ENCODE data around the gene ZBTB6.
"Not testable (repeated sequence)": the region's sequence is repeated elsewhere in the genome, so short reads cannot be mapped to it uniquely, and the experiment has no call there.

The ZBTB6 gene

GRCh38 chr9:122923947-122924346 lies 10.8 kb upstream of the ZBTB6 start:
- DNase-seq (ENCODE audit: low read depth in 2 of 2) = no peak

GRCh38 chr9:122922713-122923112 lies 9.6 kb upstream of the ZBTB6 start:
- DNase-seq (ENCODE audit: low read depth in 2 of 2) = no peak

- DNase-seq (ENCODE audit: low read depth in 2 of 2) = no peak
Measured at GRCh38 chr9:122918310-122918709, 5.2 kb upstream of the ZBTB6 start.

- no peak for DNase-seq (ENCODE audit: low read depth in 2 of 2)
Measured at GRCh38 chr9:122912671-122912963, 506 bp downstream of the ZBTB6 start.

GRCh38 chr9:122906122-122906521 lies 7.0 kb downstream of the ZBTB6 start:
- not testable (repeated sequence) for DNase-seq (ENCODE audit: low read depth in 2 of 2)

- peak; percentile 90 to 96 for DNase-seq (ENCODE audit: low read depth in 2 of 2)
Measured at GRCh38 chr9:122904823-122905710, 8.1 kb downstream of the ZBTB6 start, which contains the start of gene RC3H2. RC3H2 (minus strand) TSS chr9:122905359; CDS start chr9:122897509, 7,850 bp downstream.

GRCh38 chr9:122904466-122904822 lies 8.7 kb downstream of the ZBTB6 start:
- DNase-seq (ENCODE audit: low read depth in 2 of 2) = peak in 1 of 2 donors; percentile 5

GRCh38 chr9:122900791-122901190 lies 12.3 kb downstream of the ZBTB6 start:
- DNase-seq (ENCODE audit: low read depth in 2 of 2) = no peak

- DNase-seq (ENCODE audit: low read depth in 2 of 2) = no peak
Measured at GRCh38 chr9:122897969-122898368, 15.2 kb downstream of the ZBTB6 start.

GRCh38 chr9:122888480-122888879 lies 24.6 kb downstream of the ZBTB6 start:
- DNase-seq (ENCODE audit: low read depth in 2 of 2) = no peak

- DNase-seq (ENCODE audit: low read depth in 2 of 2) = no peak
Measured at GRCh38 chr9:122883125-122883524, 30.0 kb downstream of the ZBTB6 start.

GRCh38 chr9:122879443-122879842 lies 33.7 kb downstream of the ZBTB6 start:
- DNase-seq (ENCODE audit: low read depth in 2 of 2) = no peak

GRCh38 chr9:122875523-122875922 lies 37.6 kb downstream of the ZBTB6 start:
- DNase-seq (ENCODE audit: low read depth in 2 of 2) = no peak

- not testable (repeated sequence) for DNase-seq (ENCODE audit: low read depth in 2 of 2)
Measured at GRCh38 chr9:122867276-122867675, 45.8 kb downstream of the ZBTB6 start.

GRCh38 chr9:122866079-122866478 lies 47.0 kb downstream of the ZBTB6 start:
- DNase-seq (ENCODE audit: low read depth in 2 of 2) = no peak

GRCh38 chr9:122865300-122865699 lies 47.8 kb downstream of the ZBTB6 start:
- no peak for DNase-seq (ENCODE audit: low read depth in 2 of 2)

- no peak for DNase-seq (ENCODE audit: low read depth in 2 of 2)
Measured at GRCh38 chr9:122863407-122863806, 49.7 kb downstream of the ZBTB6 start.

- no peak for DNase-seq (ENCODE audit: low read depth in 2 of 2)
Measured at GRCh38 chr9:122860319-122861142, 52.6 kb downstream of the ZBTB6 start.

Data from activated CD8-positive, alpha-beta memory T cell treated with anti-CD3 and anti-CD28 coated beads for 4 hours (primary cell).